Transverse colon (tissue), 4 donors: ENCODE data around the gene HEXD.

Experiments
- EP300 ChIP-seq: sonication (generic); formaldehyde crosslinking; IDR thresholded peaks from one replicate; pipeline ENCODE4 v1.6.1; 2017; ENCODE audit warnings: antibody characterized with exemption, low read depth
- POLR2A ChIP-seq: fragments of 450-650 bp; IDR thresholded peaks from one replicate; pipeline ENCODE4 v1.6.1; 2016; ENCODE audit warnings: antibody characterized with exemption, mild to moderate bottlenecking, moderate library complexity
- POLR2AphosphoS5 ChIP-seq, 3 donors: sonication (generic); formaldehyde crosslinking; IDR thresholded peaks; one replicate each; pipeline ENCODE4 v1.6.1; 2016; ENCODE audit warnings: antibody characterized with exemption in 3 of 3
- TF ChIP-seq, protein P1 (sequence below), 5 experiments: fragments of 200-600 bp in 3 of 5; fragments of 450-650 bp in 2 of 5; sonication (generic) in 3 of 5; IDR thresholded peaks; 1 replicate in 2 of 5; 2 replicates in 3 of 5; pipeline ENCODE4 v1.5.1; 2016 to 2017; ENCODE audit warnings: antibody characterized with exemption in 5 of 5, inconsistent platforms in 3 of 5, mild to moderate bottlenecking in 2 of 5, moderate library complexity in 1 of 5

DNA sequence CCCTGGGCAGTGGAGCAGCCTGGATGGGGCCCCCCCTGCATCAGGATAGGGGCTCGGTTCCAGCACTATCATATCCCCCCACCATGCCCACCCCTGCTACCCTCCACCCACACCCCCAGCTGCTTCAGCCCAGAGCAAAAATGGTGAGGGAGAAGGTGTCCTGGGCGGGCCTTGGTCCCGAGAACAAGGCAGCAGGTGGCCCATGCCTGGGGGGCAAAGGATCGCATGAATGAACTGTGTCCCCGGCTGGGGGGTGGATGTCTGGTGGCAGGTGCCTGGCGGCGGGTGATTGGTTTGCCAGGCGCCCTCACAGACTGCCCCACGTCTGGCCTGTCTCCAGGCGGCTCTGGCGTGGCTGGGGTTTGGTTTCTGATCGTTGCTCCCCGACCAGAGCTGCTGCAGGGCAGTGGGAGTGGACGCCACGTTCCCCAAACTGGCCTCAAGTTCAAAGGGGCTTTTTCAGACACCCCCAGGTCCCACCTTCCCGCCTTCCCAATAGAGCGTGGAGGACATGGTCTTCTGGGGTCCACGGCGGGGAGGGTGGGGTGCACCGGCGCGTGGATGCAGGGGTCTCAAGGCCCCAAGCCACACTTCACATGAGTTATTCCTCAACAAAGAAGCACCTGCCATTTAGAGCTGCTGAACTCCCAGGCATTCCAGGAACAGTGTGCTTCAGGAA, 34.0 kb upstream of the HEXD start:
- TF ChIP-seq POLR2AphosphoS5 (IDR thresholded peaks at IDR 0.05) (no peak), EP300 (no peak), POLR2A (no peak)
- TF ChIP-seq, protein P1, sequence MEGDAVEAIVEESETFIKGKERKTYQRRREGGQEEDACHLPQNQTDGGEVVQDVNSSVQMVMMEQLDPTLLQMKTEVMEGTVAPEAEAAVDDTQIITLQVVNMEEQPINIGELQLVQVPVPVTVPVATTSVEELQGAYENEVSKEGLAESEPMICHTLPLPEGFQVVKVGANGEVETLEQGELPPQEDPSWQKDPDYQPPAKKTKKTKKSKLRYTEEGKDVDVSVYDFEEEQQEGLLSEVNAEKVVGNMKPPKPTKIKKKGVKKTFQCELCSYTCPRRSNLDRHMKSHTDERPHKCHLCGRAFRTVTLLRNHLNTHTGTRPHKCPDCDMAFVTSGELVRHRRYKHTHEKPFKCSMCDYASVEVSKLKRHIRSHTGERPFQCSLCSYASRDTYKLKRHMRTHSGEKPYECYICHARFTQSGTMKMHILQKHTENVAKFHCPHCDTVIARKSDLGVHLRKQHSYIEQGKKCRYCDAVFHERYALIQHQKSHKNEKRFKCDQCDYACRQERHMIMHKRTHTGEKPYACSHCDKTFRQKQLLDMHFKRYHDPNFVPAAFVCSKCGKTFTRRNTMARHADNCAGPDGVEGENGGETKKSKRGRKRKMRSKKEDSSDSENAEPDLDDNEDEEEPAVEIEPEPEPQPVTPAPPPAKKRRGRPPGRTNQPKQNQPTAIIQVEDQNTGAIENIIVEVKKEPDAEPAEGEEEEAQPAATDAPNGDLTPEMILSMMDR (IDR thresholded peaks at IDR 0.05): no peak
